ENCODE data around the gene DGKA. TPM values are rescaled to one million over a fixed set of nuclear protein-coding genes. Genes with fewer than 3 reads are reported as not detected.

Gene DGKA
- 47.6 and 81.6 TPM in 2 replicates for total RNA-seq

GRCh38 chr12:55930771-55931316 lies at the start of gene DGKA:
Gene DGKA (plus strand): TSS chr12:55931162. CDS start chr12:55936504, 5,342 bp downstream.

GRCh38 chr12:55927588-55928502 lies 3.1 kb upstream of the DGKA start, which contains the start of gene PYM1:
Gene PYM1 (minus strand): TSS chr12:55927894. CDS start chr12:55927761, 133 bp downstream.

GRCh38 chr12:55965941-55966407 lies 35.0 kb downstream of the DGKA start, which contains the start of gene PMEL:
Gene PMEL (minus strand): TSS chr12:55966042. CDS start chr12:55966011, 31 bp downstream.

GRCh38 chr12:55966408-55967281 lies 35.7 kb downstream of the DGKA start, which contains the start of gene CDK2:
Gene CDK2 (plus strand): TSS chr12:55966830. CDS start chr12:55967009, 179 bp downstream.

GRCh38 chr12:55973599-55974307 lies 42.8 kb downstream of the DGKA start, which contains the start of gene RAB5B:
Gene RAB5B (plus strand): TSS chr12:55974078. CDS start chr12:55986961, 12,883 bp downstream.

GRCh38 chr12:55996715-55997534 lies 66.0 kb downstream of the DGKA start, which contains the start of gene SUOX:
Gene SUOX (plus strand): TSS chr12:55997276. CDS start chr12:56002222, 4,946 bp downstream.

Other genes with a start within 250 kb of the DGKA start
- 51.5 and 56.6 TPM in 2 replicates for gene ITGA7, start 223.3 kb upstream of the DGKA start, total RNA-seq
- gene BLOC1S1, start 215.1 kb upstream of the DGKA start, total RNA-seq: 149 and 177 TPM in 2 replicates
- 20.5 and 27.5 TPM in 2 replicates for gene RDH5, start 210.8 kb upstream of the DGKA start, total RNA-seq
- gene CD63, start 202.2 kb upstream of the DGKA start, total RNA-seq: 3,918 and 4,269 TPM in 2 replicates
- 3.2 and 4.5 TPM in 2 replicates for gene GDF11, start 188.0 kb upstream of the DGKA start, total RNA-seq
- gene SARNP, start 113.4 kb upstream of the DGKA start, total RNA-seq: 111 and 113 TPM in 2 replicates
- gene ORMDL2, start 113.1 kb upstream of the DGKA start, total RNA-seq: 32.1 and 34.0 TPM in 2 replicates
- 56.0 and 69.4 TPM in 2 replicates for gene DNAJC14, start 101.6 kb upstream of the DGKA start, total RNA-seq
- 6.7 and 11.0 TPM in 2 replicates for gene MMP19, start 88.2 kb upstream of the DGKA start, total RNA-seq
- gene PYM1, start 3.3 kb upstream of the DGKA start, total RNA-seq: 37.4 and 38.1 TPM in 2 replicates
- gene PMEL, start 34.9 kb downstream of the DGKA start, total RNA-seq: 0.26 and 1.2 TPM in 2 replicates
- 14.1 and 27.6 TPM in 2 replicates for gene CDK2, start 35.7 kb downstream of the DGKA start, total RNA-seq
- gene RAB5B, start 42.9 kb downstream of the DGKA start, total RNA-seq: 40.0 and 62.2 TPM in 2 replicates
- 9.2 and 12.0 TPM in 2 replicates for gene SUOX, start 66.1 kb downstream of the DGKA start, total RNA-seq
- gene IKZF4, start 89.9 kb downstream of the DGKA start, total RNA-seq: 1.1 and 2.5 TPM in 2 replicates
- gene RPS26, start 110.8 kb downstream of the DGKA start, total RNA-seq: 63.3 and 80.3 TPM in 2 replicates
- gene ERBB3, start 149.0 kb downstream of the DGKA start, total RNA-seq: 0.19 and 3.6 TPM in 2 replicates
- gene PA2G4, start 173.4 kb downstream of the DGKA start, total RNA-seq: 129 and 141 TPM in 2 replicates
- gene RPL41, start 185.5 kb downstream of the DGKA start, total RNA-seq: 3,729 and 3,955 TPM in 2 replicates
- gene ZC3H10, start 187.1 kb downstream of the DGKA start, total RNA-seq: 6.8 and 7.9 TPM in 2 replicates
- gene ESYT1, start 197.1 kb downstream of the DGKA start, total RNA-seq: 209 and 236 TPM in 2 replicates
- 93.8 and 98.2 TPM in 2 replicates for gene MYL6B, start 221.4 kb downstream of the DGKA start, total RNA-seq
- 3,015 and 3,100 TPM in 2 replicates for gene MYL6, start 227.2 kb downstream of the DGKA start, total RNA-seq

Data from aortic smooth muscle cell (primary cell).